ENCODE results near the gene KCTD15.

The KCTD15 gene

GRCh38 chr19:33777351-33777750, 19.3 kb upstream of the KCTD15 start:
- DNase-seq, result no peak
- Histone ChIP-seq H3K4me3 (ENCODE audit: low read depth, low read length) (no peak overlapping the region), H3K36me3 (replicated peaks) (no peaks in the 10 kb centered on the region), H3K27me3 (replicated peaks) (no peaks in the 10 kb centered on the region), H3K27ac (no peak overlapping the region)
- in situ Hi-C loops (cut with HindIII; ENCODE audit: low pct_ligation_motif_present, low sequenced_read_pairs), result no loop called here
- TF ChIP-seq, protein P1, sequence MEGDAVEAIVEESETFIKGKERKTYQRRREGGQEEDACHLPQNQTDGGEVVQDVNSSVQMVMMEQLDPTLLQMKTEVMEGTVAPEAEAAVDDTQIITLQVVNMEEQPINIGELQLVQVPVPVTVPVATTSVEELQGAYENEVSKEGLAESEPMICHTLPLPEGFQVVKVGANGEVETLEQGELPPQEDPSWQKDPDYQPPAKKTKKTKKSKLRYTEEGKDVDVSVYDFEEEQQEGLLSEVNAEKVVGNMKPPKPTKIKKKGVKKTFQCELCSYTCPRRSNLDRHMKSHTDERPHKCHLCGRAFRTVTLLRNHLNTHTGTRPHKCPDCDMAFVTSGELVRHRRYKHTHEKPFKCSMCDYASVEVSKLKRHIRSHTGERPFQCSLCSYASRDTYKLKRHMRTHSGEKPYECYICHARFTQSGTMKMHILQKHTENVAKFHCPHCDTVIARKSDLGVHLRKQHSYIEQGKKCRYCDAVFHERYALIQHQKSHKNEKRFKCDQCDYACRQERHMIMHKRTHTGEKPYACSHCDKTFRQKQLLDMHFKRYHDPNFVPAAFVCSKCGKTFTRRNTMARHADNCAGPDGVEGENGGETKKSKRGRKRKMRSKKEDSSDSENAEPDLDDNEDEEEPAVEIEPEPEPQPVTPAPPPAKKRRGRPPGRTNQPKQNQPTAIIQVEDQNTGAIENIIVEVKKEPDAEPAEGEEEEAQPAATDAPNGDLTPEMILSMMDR (IDR thresholded peaks at IDR 0.05; ENCODE audit: low read depth, low read length, missing control alignments), result no peak

- Histone ChIP-seq H3K27me3 (replicated peaks) (no peaks in the 10 kb centered on the region), H3K4me3 (ENCODE audit: low read depth, low read length) (no peak overlapping the region), H3K27ac (no peak overlapping the region), H3K36me3 (replicated peaks) (no peaks in the 10 kb centered on the region)
- TF ChIP-seq, protein P1 (IDR thresholded peaks at IDR 0.05; ENCODE audit: low read depth, low read length, missing control alignments), result no peak
- no peak for DNase-seq
- in situ Hi-C loops (cut with HindIII; ENCODE audit: low pct_ligation_motif_present, low sequenced_read_pairs), result no loop called here
Observed at GRCh38 chr19:33777753-33778088, 18.9 kb upstream of the KCTD15 start.

DNA sequence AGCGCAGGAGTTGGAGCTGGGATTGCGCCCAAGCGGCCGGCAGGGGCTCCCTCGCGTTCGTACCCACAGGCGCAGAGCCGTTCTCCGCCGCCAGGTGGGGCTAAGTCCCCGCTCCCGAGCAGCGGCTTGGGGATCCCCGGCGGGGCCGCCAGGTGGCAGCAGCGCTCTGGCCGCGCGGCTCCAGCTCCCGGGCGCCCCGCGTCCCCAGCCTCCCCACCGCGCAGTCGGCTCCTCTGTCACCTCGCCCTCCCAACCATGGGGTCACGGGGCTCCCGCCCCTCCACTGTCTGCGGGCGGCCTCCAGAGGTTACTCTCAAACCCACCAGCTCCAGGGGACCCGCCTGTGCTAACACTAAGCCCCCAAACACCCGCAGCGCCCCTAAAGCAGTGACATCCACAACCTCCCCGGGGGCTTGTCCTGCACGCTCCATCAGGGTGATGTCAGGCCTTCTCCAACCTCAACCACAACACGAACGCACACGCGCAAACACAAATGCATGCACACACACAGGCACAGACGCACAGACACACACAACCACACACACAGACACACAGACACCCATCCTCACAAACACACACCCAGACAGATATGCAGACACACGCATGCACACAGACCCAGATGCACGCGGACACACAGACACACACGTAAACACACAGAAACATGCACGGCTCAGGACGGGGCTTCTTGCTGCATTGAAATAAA, 18.4 kb upstream of the KCTD15 start:
- Histone ChIP-seq H3K27me3 (replicated peaks) (no peaks in the 10 kb centered on the region), H3K4me3 (ENCODE audit: low read depth, low read length) (no peak overlapping the region), H3K36me3 (replicated peaks) (no peaks in the 10 kb centered on the region), H3K27ac (no peak overlapping the region)
- DNase-seq, result peak; percentile 37
- TF ChIP-seq, protein P1 (IDR thresholded peaks at IDR 0.05; ENCODE audit: low read depth, low read length, missing control alignments), result peak; percentile 95
- in situ Hi-C loops (cut with HindIII; ENCODE audit: low pct_ligation_motif_present, low sequenced_read_pairs), result no loop called here

- no peak overlapping the region for H3K4me3 ChIP-seq (ENCODE audit: low read depth, low read length)
- no peaks in the 10 kb centered on the region for H3K36me3 ChIP-seq (replicated peaks)
- DNase-seq, result no peak
- H3K27ac ChIP-seq, result no peak overlapping the region
- in situ Hi-C loops (cut with HindIII; ENCODE audit: low pct_ligation_motif_present, low sequenced_read_pairs), result no loop called here
- H3K27me3 ChIP-seq (replicated peaks), result no peaks in the 10 kb centered on the region
- TF ChIP-seq, protein P1 (IDR thresholded peaks at IDR 0.05; ENCODE audit: low read depth, low read length, missing control alignments), result no peak
Observed at GRCh38 chr19:33779849-33780248, 16.8 kb upstream of the KCTD15 start.

DNA sequence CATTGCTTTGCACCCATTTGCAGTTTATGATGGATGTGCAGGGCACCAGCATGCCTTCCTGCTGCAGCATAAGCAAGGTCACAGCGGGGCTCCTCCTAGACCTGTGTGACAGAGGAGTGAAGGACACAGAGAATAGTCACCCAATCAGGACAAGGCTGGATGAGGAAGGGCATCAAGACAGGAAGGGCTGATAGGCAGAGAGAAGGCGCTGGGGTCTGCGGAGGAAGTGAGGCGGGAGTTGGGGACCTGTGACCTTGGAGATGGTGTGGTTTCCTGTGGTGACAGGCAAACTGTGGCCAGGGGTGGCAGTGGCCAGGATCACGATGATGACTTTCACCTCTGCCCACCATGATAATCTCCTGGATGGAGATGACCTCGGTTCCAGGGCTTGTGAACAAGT, 16.4 kb upstream of the KCTD15 start:
- in situ Hi-C loops (cut with HindIII; ENCODE audit: low pct_ligation_motif_present, low sequenced_read_pairs), result no loop called here
- no peak for DNase-seq
- H3K27me3 ChIP-seq (replicated peaks), result no peaks in the 10 kb centered on the region

More for the DNA sequence above, 16.4 kb upstream of the KCTD15 start:
- no peak overlapping the region for H3K4me3 ChIP-seq (ENCODE audit: low read depth, low read length)
- TF ChIP-seq, protein P1 (IDR thresholded peaks at IDR 0.05; ENCODE audit: low read depth, low read length, missing control alignments), result no peak
- H3K36me3 ChIP-seq (replicated peaks), result no peaks in the 10 kb centered on the region
- H3K27ac ChIP-seq, result no peak overlapping the region

All from brain microvascular endothelial cell (primary cell).